ENCODE results near the gene DENND2C. TPM values are rescaled to one million over a fixed set of nuclear protein-coding genes. Genes with fewer than 3 reads are reported as not detected.

The DENND2C gene
- total RNA-seq, 1 donor from 2014 or later = 2.6 TPM

DNA sequence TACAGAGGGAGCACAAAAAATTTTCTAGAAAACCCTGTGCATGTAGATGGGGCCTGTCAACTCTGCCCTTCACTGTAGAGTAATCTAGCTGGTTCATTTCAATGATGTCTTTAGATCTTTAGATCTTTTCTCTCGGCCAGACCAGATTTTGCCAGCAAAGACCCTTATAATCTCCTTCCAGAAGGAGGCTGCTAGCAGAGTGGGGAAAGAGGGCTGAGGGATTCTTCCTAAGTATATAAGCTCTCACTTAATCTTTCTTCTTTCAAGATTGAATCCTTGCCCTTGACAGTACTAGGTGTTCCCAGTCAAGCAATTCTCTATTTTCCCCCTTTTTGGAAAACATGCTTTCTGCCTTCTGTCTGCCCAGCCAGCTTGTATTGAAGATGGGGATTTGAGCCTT is 122.8 kb downstream of the DENND2C start:
- no peak for DNase-seq (ENCODE audit: low spot score)

DNA sequence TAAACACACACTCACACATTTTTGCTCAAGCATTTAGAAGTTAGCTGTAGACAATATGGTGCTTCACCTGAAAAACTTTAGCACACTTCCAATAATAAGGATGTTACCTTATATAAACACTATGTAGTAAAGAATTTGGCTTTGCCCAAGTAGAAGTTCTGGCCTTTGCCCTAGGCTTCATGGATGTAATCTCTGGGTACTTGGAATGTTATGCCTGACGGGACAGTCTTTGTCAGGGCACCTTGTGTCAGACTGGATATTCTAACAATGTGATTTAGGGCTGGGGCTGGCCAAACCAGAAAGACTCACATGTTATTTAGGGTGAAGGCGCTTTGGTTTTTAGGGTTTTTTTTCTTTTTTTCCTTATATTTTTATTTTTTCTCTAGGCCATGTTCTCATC is 124.1 kb downstream of the DENND2C start:
- no peak for DNase-seq (ENCODE audit: low spot score)

DNA sequence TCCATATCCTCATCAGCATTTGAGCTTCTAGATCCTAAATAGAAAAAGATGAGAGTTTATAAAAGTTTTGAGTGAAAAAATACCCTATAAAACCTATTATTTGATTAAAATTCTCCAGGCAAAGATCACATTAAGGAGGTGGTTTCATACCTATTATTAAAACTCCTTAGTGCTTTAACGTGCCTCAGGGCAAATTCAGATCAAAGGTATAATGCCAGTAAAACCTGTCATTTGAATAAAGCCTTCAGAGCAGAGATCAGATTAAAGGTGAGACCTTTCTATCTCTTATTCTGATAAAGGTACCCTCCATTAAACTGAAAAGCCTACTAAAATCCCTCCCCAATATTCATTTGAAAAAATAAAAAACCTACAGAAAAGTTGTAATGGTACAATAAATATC is 124.5 kb downstream of the DENND2C start:
- no peak for DNase-seq (ENCODE audit: low spot score)

DNA sequence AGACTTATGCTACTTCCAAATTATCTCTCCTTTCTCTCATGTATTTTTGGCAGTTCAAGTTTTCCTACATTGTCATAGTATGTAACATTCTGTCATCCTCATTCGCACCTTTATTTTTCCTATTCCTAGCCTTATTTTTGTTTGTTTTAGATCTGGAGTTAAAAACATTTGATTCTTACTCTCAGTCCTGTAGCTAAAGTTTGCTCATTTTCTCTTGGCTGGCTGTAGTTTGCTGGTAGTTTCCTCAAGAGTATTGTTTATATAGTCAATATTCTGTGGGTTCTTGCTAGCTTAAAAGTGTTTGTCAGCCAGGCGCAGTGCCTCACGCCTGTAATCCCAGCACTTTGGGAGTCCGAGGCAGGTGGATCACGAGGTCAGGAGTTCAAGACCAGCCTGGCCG is 129.0 kb downstream of the DENND2C start:
- no peak for DNase-seq (ENCODE audit: low spot score)

DNA sequence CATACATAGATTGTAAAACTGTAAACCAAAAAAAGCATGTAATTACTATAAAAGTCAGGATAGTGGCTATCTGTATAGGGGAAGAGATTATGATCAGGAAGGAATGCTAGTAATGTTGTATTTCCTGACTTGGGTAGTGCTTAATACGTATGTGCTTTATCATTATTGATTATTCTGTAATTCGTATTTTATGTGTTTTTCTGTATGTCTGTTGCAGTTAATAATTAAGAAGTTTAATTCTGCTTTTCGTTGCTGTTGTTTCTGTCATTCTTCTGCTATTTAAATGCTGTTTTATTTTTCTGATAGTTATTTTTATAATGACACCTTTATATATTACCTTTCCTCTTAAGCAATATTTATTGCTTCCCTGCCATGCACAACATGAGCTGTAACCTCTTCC is 129.6 kb downstream of the DENND2C start:
- no peak for DNase-seq (ENCODE audit: low spot score)

DNA sequence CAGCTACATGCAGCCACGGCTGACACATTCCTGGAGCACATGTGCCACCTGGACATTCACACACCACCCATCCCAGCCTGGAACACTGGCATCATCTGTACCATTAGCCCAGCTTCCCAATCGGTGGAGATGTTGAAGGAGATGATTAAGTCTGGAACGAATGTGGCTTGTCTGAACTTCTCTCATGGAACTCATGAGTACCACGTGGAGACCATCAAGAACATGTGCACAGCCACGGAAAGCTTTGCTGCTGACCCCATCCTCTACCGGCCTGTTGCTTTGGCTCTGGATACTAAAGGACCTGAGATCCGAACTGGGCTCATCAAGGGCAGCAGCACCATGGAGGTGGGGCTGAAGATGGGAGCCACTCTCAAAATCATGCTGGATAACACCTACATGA is 133.8 kb downstream of the DENND2C start:
- no peak for DNase-seq (ENCODE audit: low spot score)

DNA sequence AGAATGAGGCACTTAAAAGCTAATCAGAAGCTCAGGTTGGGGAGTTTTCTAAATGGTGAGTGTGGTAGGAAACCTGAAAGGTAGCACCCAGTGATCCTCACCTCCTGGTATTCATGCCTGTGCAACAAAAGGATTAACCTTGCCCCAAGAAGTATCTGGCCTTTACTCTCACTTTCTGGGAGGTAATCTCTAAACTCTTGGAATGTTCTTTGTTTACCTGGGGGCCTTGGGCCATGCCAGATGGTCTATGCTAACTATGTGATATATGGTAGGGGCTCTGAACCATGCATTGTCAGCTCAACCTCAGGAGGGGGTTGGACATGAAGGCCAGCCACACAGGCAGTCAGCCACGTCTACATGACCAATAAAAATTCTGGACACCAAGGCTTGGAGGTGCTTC is 134.4 kb downstream of the DENND2C start:
- no peak for DNase-seq (ENCODE audit: low spot score)

Other genes with a start within 250 kb of the DENND2C start
- 26.2 TPM for gene TRIM33, start 158.8 kb downstream of the DENND2C start, total RNA-seq
- 32.8 TPM for gene BCAS2, start 88.4 kb downstream of the DENND2C start, total RNA-seq
- gene AMPD1, start 25.5 kb upstream of the DENND2C start, total RNA-seq = not detected
- gene NRAS, start 46.7 kb upstream of the DENND2C start, total RNA-seq = 32.3 TPM
- gene CSDE1, start 87.9 kb upstream of the DENND2C start, total RNA-seq = 715 TPM
- gene SIKE1, start 110.6 kb upstream of the DENND2C start, total RNA-seq = 34.8 TPM
- gene SYCP1, start 184.8 kb upstream of the DENND2C start, total RNA-seq = not detected

Data from mesenteric fat pad (tissue), 1 donor.